ENCODE measurements around the gene MDH1B.

MDH1B gene

DNA sequence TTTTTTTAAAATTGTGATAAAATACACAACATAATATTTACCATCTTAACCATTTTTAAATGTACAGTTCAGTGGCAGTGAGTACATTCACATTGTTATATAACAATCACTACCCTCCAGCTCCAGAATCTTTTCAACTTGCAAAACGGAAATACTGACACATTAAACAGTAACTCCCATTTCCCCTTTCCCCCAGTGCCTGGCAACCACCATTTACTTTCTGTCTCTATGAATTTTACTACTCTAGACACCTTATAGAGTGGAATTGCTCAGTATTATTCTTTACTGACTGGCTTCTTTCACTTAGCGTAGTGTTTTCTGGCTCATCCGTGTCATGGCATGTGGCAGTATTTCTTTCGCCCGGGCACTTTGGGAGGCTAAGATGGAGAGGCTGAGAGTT, 32.9 kb upstream of the MDH1B start:
- TF ChIP-seq TAF1 (IDR thresholded peaks at IDR 0.05; ENCODE audit: borderline replicate concordance, insufficient read depth, low read length) (no peak), FOXP2 (optimal IDR thresholded peaks at IDR 0.05; ENCODE audit: borderline replicate concordance, extremely low read depth, extremely low read length, insufficient read depth) (no peak), SIN3A (IDR thresholded peaks at IDR 0.05; ENCODE audit: borderline replicate concordance, insufficient read depth, low read length) (no peak), POLR2AphosphoS5 (IDR thresholded peaks at IDR 0.05; ENCODE audit: low read depth, low read length) (no peak)
- TF ChIP-seq, protein P1, sequence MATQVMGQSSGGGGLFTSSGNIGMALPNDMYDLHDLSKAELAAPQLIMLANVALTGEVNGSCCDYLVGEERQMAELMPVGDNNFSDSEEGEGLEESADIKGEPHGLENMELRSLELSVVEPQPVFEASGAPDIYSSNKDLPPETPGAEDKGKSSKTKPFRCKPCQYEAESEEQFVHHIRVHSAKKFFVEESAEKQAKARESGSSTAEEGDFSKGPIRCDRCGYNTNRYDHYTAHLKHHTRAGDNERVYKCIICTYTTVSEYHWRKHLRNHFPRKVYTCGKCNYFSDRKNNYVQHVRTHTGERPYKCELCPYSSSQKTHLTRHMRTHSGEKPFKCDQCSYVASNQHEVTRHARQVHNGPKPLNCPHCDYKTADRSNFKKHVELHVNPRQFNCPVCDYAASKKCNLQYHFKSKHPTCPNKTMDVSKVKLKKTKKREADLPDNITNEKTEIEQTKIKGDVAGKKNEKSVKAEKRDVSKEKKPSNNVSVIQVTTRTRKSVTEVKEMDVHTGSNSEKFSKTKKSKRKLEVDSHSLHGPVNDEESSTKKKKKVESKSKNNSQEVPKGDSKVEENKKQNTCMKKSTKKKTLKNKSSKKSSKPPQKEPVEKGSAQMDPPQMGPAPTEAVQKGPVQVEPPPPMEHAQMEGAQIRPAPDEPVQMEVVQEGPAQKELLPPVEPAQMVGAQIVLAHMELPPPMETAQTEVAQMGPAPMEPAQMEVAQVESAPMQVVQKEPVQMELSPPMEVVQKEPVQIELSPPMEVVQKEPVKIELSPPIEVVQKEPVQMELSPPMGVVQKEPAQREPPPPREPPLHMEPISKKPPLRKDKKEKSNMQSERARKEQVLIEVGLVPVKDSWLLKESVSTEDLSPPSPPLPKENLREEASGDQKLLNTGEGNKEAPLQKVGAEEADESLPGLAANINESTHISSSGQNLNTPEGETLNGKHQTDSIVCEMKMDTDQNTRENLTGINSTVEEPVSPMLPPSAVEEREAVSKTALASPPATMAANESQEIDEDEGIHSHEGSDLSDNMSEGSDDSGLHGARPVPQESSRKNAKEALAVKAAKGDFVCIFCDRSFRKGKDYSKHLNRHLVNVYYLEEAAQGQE (IDR thresholded peaks at IDR 0.05; ENCODE audit: insufficient read depth in 1 of 2, low read depth in 2 of 2, low read length in 2 of 2) = no peak

DNA sequence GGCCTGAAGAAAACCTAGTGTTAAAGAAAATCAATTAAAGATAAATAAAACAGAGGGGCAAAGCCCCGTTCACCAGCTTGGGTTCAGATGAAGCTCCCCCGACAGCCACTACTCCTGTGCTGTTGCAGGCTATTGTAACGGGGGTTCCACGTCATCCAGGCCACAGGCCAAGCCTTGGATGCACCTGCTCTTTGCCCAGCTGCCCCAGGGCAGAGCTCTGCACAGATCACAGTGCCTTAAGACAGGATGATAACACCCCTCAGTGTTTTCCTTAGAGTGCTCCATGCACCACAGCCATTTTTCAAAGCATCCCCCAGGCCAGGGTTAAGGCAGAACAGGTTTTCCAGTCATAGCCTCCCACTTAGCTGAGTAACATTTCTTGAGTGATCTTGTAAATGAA, 32.2 kb upstream of the MDH1B start:
- TF ChIP-seq POLR2AphosphoS5 (IDR thresholded peaks at IDR 0.05; ENCODE audit: low read depth, low read length) = no peak
- TF ChIP-seq, protein P1 (IDR thresholded peaks at IDR 0.05; ENCODE audit: insufficient read depth in 1 of 2, low read depth in 2 of 2, low read length in 2 of 2) = no peak
- no peak for TF ChIP-seq FOXP2 (optimal IDR thresholded peaks at IDR 0.05; ENCODE audit: borderline replicate concordance, extremely low read depth, extremely low read length, insufficient read depth)
- no peak for TF ChIP-seq SIN3A (IDR thresholded peaks at IDR 0.05; ENCODE audit: borderline replicate concordance, insufficient read depth, low read length)
- TF ChIP-seq TAF1 (IDR thresholded peaks at IDR 0.05; ENCODE audit: borderline replicate concordance, insufficient read depth, low read length) = no peak

- TF ChIP-seq FOXP2 (optimal IDR thresholded peaks at IDR 0.05; ENCODE audit: borderline replicate concordance, extremely low read depth, extremely low read length, insufficient read depth) (no peak), POLR2AphosphoS5 (IDR thresholded peaks at IDR 0.05; ENCODE audit: low read depth, low read length) (no peak), TAF1 (IDR thresholded peaks at IDR 0.05; ENCODE audit: borderline replicate concordance, insufficient read depth, low read length) (no peak), SIN3A (IDR thresholded peaks at IDR 0.05; ENCODE audit: borderline replicate concordance, insufficient read depth, low read length) (no peak)
- TF ChIP-seq, protein P1 (IDR thresholded peaks at IDR 0.05; ENCODE audit: insufficient read depth in 1 of 2, low read depth in 2 of 2, low read length in 2 of 2) = no peak
These were observed 27.5 kb upstream of the MDH1B start for GRCh38 chr2:206792645-206793044.

GRCh38 chr2:206790311-206790935, 25.3 kb upstream of the MDH1B start:
- TF ChIP-seq FOXP2 (optimal IDR thresholded peaks at IDR 0.05; ENCODE audit: borderline replicate concordance, extremely low read depth, extremely low read length, insufficient read depth) (no peak), SIN3A (IDR thresholded peaks at IDR 0.05; ENCODE audit: borderline replicate concordance, insufficient read depth, low read length) (no peak)

DNA sequence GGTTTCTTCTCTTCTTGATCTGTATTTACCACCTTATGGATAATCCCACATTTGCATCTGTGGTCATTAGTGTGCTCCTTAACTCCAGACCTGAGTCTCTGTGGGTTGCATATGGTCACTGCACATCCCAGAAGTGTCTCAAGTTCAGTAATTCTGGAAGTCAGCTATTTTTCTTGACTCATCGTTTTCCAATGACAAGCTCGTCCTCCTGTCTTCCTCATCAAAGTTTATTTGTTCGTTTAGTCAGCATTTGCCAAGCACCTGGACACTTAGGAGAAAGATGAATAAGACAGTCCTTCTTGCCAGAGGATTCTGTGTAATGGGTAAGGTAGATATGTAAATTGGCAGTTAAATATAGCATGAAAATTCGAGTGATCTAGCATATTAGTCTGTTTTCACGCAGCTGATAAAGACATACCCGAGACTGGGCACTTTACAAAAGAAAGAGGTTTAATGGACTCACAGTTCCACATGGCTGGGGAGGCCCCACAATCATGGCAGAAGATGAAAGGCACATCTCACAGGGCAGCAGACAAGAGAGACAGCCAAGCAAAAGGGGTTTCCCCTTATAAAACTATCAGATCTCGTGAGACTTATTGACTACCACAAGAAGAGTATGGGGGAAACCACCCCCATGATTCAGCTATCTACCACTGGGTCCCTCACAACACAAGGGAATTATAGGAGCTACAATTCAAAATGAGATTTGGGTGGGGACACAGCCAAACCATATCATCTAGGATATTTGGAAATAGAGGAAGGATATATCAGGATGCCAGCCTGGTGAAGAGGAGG, 19.6 kb upstream of the MDH1B start:
- TF ChIP-seq SIN3A (IDR thresholded peaks at IDR 0.05; ENCODE audit: borderline replicate concordance, insufficient read depth, low read length) (no peak), TAF1 (IDR thresholded peaks at IDR 0.05; ENCODE audit: borderline replicate concordance, insufficient read depth, low read length) (no peak)
- TF ChIP-seq, protein P1 (IDR thresholded peaks at IDR 0.05; ENCODE audit: insufficient read depth in 1 of 2, low read depth in 2 of 2, low read length in 2 of 2) = no peak
